Left colon (tissue), 2 donors: ENCODE results near the gene MIPEP. TPM values are rescaled to one million over a fixed set of nuclear protein-coding genes. Genes with fewer than 3 reads are reported as not detected.

Experiments
- ATAC-seq: fragments of 200-7000 bp; cut with Tn5 transposase; one replicate; pipeline ENCODE4 v1.9.1; 2020; ENCODE audit warnings: mild to moderate bottlenecking, moderate library complexity
- DNase-seq, 2 donors: peaks; one replicate each; pipeline ENCODE4 v3.0.0-alpha.2; 2020
- intact Hi-C, 2 donors: fragments of 100-400 bp; cut with DNase I in 1 of 2; cut with micrococcal nuclease in 1 of 2; formaldehyde crosslinking; loops; one replicate each; pipeline versions ENCODE4 v1.11.2 to v1.14.0; 2022; cut with DNase I, micrococcal nuclease
- total RNA-seq, 2 donors: library from RNA; stranded (reverse); fragmentation: NEBNext Ultra II Directional; extraction: Animal tissue kit (Norgen Biotek cat#: 25700); gene quantifications; one replicate each; pipeline ENCODE4 v1.2.1, GENCODE V29; 2021
- donor health status: DM: no; HTN: no; CAD: no.
- donor health status: DM: yes; HTN: yes; CAD: no.

MIPEP gene
- total RNA-seq, 2 donors from 2014 or later = 24.2 to 30.4 TPM

- intact Hi-C loops = no loop called here
- DNase-seq = no peak
- ATAC-seq = no peak
These were observed 64.8 kb downstream of the MIPEP start for GRCh38 chr13:23824371-23824770.

- intact Hi-C loops = no loop called here
- DNase-seq (no peak), ATAC-seq (peak; percentile 56)
These were observed 66.9 kb downstream of the MIPEP start for GRCh38 chr13:23822252-23822824.

DNA sequence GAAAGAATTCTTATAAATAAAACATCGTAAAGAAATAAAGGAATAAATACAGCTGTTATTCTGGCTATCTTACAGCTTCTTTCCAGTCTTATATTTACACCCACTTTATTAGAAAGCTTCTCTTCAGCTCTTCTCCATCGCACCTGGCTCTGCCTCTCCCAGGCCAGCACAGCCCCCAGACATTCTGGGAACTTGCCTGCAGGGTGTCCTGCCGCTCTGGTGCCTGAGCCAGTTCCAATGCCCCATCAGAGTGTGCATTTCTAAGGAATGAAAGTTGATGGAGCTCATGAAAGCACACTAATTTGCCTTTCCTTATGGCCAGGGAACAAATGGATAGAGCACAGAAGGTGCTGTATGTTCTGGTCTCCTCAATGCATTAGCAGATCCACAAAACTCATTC is 68.7 kb downstream of the MIPEP start:
- intact Hi-C loops = no loop called here
- DNase-seq (no peak), ATAC-seq (no peak)

DNA sequence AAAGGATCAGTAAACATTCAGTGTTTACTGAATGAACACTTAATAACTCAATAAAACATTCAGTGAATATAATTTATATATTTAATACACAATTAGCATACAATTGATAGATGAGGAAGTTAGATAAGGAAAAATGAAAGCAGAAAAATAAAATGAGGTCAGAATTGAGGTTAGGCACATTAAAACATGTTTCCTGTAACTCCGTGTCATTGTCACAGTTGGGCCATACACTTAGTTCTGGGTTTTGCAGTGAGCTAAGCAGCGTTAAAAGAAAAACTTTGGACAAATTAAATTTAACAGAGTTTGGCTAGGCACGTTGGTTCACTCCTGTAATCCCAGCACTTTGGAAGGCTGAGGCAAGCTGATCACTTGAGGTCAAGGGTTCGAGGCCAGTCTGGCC is 71.4 kb downstream of the MIPEP start:
- ATAC-seq = no peak
- intact Hi-C loops = no loop called here

DNA sequence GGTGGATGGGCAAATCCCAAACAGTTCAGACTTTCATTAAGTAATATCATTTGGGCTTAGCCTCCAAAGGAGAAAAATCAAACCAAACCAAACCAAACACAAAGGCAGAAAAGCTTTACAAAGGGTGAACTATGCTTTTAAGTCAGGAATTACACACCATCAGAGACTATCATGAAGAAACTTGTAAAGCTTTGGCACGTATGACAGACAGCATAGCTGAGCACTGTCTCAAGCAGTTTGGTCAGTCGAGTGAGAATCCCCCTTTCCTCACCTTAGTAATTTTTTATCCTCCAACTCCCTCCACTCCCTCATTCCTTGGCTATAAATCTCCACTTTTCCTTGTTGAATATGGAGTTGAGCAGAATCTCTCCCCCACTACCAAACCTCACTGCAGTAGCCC is 72.1 kb downstream of the MIPEP start:
- no peak for DNase-seq
- intact Hi-C loops = no loop called here
- ATAC-seq = no peak

More for the DNA sequence above, 71.4 kb downstream of the MIPEP start:
- DNase-seq = no peak

GRCh38 chr13:23813635-23814034 is 75.6 kb downstream of the MIPEP start:
- intact Hi-C loops = no loop called here
- DNase-seq = no peak
- no peak for ATAC-seq

DNA sequence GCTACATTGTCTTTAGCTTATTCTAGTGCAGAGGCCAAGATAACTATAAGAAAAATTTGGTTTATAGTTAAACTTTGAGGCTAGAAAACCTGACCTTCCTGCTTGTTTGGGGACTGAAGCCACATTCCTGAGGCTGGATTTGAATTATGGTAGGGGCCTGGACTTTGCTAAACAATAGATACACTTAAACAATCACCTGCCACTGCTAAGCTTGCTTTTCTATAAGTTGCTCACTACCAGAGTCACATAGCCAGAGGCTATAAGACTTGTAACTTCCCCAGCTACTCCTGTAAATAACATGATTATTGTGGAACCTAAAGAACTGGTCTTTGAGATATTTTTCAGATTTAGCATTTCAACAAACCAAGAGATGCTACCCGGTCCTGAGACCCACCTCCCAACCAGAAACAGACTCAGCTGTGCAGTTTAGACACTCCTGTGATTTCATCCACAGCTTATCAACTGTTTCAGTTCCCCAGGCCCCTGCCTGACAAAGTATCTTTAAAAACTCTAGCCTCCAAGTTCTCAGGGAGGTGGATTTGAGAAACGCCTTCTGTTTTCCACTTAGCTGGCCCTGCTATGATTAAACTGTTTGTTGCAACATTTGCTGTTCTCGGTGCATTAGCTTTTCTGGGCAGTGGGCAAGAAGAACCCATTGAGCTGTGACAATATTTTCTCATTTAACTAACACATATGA is 77.7 kb downstream of the MIPEP start:
- ATAC-seq (no peak), DNase-seq (no peak)

GRCh38 chr13:23810685-23811240 is 78.4 kb downstream of the MIPEP start:
- intact Hi-C loops = no loop called here
- ATAC-seq (no peak), DNase-seq (no peak)

More for the DNA sequence above, 77.7 kb downstream of the MIPEP start:
- intact Hi-C loops = no loop called here

- DNase-seq (no peak), ATAC-seq (no peak)
- intact Hi-C loops = no loop called here
These were observed 80.4 kb downstream of the MIPEP start for GRCh38 chr13:23808803-23809202.

GRCh38 chr13:23806874-23807526 is 82.2 kb downstream of the MIPEP start:
- intact Hi-C loops = no loop called here
- DNase-seq (no peak), ATAC-seq (no peak)

- no peak for DNase-seq
- ATAC-seq = no peak
- intact Hi-C loops = no loop called here
These were observed 83.4 kb downstream of the MIPEP start for GRCh38 chr13:23805821-23806220.

DNA sequence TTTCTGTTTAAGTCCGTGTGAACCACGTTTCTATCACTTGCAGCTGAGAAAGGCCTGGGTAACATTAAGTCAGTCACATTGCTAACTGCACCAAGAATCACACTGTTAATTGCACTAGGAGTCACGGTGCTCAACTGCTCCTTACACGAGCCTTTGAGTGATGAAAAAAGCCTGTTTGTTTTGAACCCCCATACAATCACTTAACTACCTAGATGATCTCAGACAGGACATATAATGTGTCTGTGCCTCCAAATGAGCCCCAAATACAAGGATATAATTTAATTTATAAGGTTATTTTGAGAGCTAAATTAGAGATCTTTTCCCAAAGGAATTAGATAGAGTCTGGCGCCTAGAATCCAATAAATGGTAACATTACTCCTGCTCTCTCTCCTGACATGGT is 84.1 kb downstream of the MIPEP start:
- ATAC-seq (no peak), DNase-seq (no peak)
- intact Hi-C loops = no loop called here

DNA sequence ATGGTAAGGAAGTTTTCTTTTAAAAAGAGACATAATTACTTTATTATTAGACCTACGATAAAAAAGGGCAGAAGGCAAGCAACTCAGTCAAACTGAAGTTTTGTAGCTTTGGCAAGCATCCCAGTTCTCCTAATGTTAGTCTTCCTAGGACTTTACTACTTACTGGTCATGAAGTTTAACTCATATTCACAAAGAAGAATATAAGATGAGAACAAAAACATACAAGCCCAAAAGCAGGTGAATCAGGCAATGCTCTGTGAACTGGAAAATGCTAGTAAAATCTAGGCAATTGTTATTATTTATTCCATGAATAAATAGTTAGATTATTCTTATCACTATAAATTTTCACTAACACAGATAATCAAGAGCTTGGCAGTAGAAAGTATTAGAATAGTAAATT is 85.0 kb downstream of the MIPEP start:
- intact Hi-C loops = no loop called here
- ATAC-seq (no peak), DNase-seq (no peak)

DNA sequence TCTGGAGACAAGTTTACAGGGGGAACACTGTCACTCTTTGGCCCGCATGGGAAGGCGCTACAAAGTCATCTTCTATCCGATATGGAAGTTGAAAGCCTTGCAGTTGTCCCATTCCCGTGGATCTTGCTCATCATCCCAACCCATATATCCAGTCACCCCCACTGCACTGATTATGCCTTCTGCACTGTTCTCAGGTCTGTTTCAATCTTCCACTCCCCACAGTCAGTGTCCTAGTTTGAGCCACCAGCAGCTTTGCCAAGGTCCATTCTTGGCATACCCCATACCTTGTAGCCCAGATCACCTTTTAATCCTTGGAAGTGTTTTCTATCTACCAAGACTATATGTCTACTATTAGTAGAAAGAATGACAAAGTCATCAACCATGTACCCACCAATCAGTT is 88.1 kb downstream of the MIPEP start:
- no peak for DNase-seq
- ATAC-seq = no peak
- intact Hi-C loops = no loop called here

GRCh38 chr13:23799945-23800344 is 89.3 kb downstream of the MIPEP start:
- DNase-seq (no peak), ATAC-seq (no peak)
- intact Hi-C loops = no loop called here

- DNase-seq (no peak), ATAC-seq (no peak)
- intact Hi-C loops = no loop called here
These were observed 91.8 kb downstream of the MIPEP start for GRCh38 chr13:23797276-23797903.

DNA sequence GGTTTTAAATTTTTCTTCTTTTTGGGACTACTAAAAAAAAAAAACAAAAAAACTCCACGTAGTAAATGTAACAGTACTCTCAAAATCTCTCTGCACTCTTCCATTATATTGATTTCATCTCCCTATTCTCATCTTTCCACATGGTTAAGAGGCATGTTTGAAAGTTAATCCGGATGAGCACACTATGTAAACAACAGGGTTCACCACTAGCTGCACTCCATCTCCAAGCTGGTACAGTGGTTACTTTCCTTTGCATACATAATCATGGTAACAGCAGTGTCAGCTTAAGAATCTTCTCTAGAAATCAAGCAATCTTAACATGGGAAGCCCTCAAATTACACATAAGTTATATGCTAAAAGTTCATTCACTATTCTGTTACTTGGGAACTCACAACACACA is 92.6 kb downstream of the MIPEP start:
- ATAC-seq (no peak), DNase-seq (no peak)
- intact Hi-C loops = no loop called here

DNA sequence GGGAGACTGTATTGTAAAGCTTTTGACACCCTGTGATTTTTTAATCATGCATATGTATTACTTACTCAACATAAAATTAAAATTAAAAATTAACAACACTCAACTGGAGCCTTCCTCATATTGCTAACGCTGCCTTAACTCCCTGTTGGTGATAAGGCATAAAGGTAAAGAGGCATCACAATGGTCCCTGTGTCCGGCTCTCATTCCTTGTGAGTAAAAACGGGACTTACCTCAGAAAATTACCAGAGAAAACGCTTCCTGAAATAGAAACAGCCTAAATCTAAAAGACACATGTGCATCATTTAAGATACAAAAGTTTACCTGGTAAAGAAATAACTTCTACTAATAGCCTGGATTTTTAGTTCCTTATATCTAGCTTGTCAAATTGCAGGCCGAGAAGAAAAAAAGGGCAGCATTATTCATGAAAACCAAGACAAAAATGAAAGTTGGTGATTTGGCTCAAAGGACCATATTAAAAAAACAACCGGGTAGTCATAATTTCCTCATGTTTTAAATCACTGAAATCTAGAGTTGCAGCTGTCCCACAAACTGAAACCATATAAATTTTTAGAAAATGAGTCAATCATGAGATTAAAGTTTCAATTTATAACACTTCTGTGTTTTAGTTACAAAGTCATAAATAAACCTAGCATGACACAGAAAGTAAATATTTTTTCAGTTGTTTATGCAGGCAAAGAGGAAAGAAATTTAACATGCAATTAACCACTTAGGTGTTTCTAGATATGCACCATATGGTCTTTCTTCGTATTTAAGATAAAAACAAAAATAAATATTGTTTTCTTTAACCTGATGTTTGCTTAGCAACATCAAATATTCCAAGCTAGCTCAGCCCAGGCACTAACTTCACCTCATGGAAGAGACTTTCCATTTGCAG is 94.7 kb downstream of the MIPEP start:
- intact Hi-C loops = no loop called here
- ATAC-seq = no peak
- no peak for DNase-seq

- ATAC-seq (no peak), DNase-seq (no peak)
- intact Hi-C loops = no loop called here
These were observed 95.5 kb downstream of the MIPEP start for GRCh38 chr13:23793711-23794110.
